Stimulated activated CD4-positive, alpha-beta T cell treated with anti-CD3 and anti-CD28 coated beads, Interleukin-4, amount 100 ng/mL, for 1 hour (primary cell): ENCODE results near the gene GSTA2.
"Not testable (repeated sequence)": the region's sequence is repeated elsewhere in the genome, so short reads cannot be mapped to it uniquely, and the experiment has no call there.

Source experiments
- DNase-seq: peaks from one replicate; pipeline ENCODE4 v3.0.0-alpha.2; 2020

GSTA2 gene

DNA sequence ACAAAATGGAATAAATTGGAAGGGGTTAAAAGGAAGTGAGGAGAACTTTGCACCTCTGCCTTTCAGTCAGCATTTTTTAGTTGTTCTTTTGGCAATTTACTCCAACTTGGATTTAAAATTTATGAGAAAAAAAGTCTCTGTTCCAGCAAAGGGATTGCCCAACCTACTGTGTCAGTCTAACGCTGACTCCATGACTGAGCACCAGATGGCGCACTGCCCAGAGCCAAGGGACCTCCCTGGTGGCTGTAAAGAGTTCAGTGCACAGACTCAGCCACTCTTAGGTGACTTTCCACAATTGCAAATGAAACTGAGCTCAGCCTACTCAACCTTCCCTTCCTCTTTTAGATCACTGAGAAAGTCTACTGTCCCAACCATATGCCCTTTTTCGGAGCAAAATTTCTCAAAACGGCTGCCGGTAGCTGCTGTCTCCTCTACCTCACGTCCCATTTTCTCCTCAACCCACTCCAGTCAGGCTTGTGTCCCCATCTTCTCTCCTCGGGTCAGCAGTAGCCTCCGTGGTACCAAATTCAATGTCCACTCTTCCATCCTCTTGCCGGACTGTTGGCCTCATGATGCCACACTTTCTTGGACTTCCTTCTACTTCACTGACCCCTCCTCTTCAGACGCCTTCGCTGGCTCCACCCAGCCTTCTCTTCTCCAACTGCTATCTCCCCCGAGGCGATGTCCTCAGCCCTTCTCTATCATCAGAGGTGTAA lies 38.7 kb downstream of the GSTA2 start:
- peak; percentile 59 for DNase-seq

DNA sequence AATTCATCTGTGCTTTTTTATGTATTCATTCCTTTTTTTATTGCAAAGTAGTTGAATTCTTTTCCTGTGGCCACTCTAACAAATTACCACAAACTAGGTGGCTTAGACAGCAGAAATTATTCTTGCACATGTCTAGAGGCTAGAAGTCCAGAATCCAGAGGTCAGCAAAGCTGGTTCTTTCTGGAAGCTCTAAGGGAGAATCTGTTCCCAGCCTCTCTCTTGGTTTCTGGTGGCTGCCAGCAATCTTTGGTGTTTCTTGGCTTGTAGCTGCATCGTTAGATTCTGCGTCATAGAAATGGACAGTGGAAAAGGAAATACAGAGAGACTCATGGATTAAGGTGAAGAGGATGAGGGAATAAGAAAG lies 39.3 kb downstream of the GSTA2 start:
- DNase-seq: no peak

DNA sequence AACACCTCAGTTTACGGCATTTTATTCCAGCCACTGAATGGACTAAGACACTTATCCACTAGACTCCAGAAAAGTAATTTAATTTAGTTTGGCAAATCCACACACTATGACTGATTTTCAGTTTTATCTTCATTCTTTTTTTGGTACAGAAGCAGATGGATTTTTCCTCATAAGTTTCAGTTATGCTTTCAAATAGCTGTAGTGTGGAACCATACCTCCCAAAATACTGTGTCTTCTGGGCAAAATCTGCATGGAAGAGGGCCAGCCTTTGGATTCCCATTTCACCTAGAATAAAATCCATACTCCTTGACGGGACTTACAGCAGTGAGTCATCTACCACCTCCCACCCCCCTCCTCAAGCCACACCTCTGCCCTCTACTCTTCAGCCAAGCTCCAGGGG lies 43.0 kb downstream of the GSTA2 start:
- DNase-seq: no peak

DNA sequence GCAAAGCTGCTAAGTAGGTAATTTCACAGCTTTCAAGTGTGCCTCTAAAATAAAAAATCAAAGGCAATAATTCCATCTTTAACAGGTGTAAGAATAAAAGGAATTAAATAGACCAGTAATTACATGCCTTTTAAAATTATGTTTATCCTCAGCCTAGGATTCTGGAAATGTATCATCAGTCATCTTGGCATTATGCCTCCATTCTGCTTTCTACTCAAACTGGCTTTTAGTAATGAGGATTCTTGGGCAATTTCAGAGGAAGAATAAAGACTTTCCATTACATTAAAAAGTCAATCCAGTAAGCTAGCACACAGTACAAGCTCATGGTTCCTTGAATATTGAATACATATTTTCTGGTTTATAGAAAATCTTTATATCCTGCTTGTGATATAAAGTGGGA lies 44.7 kb downstream of the GSTA2 start:
- DNase-seq: no peak

DNA sequence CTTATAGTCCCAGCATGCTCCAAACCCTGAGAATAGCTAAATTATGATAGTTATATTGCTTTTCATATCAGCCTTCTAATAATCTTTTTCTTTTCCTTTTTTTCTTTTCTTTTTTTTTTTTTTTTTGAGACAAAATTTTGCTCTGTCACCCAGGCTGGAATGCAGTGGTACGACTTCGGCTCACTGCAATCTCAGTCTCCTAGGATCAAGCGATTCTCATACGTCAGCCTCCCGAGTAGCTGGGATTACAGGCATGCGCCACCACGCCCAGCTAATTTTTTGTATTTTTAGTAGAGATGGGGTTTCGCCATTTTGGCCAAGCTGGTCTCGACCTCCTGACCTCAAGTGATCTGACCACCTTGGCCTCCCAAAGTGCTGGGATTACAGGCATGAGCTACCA lies 48.5 kb downstream of the GSTA2 start:
- not testable (repeated sequence) for DNase-seq

DNA sequence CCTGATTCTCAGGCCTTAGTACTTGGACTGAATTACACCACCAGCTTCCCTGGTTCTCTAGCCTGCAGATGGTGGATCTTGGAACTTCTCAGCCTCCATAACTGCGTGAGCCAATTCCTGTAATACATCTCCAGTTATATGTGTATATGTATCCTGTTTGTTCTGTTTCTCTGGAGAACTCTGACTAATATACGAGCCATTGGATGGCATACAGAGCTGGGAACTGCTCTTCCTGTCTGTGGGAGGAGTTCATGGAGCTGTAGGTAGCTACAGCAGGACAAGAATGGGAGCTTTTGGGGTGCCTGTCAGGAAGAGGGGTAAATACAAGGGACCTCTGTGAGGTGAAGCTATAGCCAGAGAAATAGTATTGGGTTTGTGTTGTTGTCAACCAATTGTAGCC lies 51.1 kb downstream of the GSTA2 start:
- no peak for DNase-seq

DNA sequence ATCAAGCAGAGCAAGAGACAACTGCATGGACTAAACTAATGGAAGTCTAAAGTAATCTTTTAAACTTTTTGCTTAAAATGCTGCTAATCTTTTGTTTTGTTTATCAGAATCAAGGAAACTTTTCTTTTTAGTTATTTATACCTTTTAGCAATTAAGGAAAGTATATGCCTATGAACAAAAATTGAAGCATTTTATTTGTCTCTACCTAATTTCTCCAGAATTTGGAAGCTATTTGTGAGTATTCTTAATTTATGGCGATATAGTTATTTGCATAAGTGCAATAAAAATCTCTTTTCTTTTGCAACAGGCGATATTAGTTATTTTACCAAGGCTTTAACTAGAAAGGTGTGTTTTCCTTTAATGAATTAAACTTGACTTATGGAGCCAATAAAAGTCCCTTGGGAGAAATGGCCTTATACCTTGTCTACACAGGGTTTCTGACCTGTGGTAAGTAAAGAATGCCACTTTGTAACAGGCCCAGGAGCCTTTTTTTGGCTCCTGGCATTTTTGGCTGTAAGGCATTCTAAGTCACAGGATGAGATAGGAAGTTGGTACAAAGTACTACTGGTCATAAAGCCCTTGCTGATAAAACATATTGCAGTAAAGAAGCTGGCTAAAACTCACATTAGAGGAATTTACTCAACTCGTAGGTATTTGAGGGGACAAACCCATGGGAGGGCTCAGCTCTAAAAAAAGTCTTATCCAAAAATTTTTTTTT lies 55.2 kb downstream of the GSTA2 start:
- DNase-seq: no peak

DNA sequence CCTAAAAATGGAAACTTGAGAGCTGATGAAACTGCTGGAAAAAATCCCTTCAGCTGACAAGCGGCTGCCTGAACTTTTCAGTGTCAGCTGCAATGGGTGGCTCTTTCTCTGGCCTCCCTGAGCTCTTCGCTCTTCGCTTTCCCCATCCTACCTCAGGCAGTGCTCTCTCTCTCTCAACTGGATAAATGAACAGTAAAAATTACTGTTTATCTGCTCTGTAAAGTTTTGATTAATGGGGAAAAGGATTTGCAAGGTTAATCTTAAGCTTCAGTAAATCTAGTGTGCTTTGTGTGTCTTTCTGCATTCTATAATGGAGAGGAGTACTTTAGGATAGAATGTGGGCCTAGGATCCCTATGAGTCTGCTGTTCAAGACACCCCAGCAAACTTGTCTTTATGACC lies 57.3 kb downstream of the GSTA2 start:
- no peak for DNase-seq

DNA sequence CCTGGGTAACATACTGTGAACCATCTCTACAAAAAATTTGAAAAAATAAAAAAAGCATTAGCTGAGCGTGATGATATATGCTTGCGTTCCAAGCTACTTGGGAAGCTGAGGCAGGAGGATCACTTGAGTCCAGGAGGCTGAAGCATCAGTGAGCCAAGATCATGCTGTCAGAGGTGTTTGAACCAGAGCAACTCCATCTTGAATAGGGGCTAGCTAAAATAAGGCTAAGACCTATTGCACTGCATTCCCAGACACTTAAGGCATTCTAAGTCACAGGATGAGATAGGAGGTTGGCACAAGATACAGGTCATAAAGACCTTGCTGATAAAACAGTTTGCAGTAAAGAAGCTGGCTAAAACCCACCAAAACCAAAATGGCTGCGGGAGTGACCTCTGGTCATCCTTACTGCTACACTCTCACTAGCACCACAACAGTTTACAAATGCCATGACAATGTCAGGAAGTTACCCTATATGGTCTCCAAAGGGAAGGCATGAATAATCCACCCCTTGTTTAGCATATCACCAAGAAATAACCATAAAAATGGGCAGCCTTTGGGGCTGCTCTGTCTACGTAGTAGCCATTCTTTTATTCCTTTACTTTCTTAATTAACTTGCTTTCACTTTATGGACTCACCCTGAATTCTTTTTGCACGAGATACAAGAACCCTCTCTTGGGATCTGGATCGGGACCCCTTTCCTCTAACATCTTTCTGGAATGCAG lies 58.3 kb downstream of the GSTA2 start:
- DNase-seq: not testable (repeated sequence)

DNA sequence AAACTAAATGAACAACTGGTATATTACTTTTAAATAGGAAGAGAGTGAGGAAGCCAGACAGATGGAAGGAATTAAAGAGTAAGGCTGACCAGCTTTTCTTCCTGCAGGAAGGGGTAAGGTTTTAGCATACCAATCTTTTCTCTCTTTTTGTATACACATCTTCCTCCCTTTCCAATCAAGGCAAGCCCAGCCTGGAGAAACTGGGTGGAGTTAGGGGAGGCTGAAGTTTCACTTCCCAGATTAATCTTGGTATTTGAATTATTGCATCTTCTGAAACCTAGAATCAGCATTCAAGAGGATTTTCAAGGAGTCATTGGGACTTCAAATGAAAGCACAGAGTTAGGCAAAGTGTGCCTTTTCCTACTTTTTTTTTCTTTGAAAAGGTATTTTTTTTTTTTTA lies 59.2 kb downstream of the GSTA2 start:
- no peak for DNase-seq
